ENCODE results near the gene IFITM1. TPM values are rescaled to one million over a fixed set of nuclear protein-coding genes. Genes with fewer than 3 reads are reported as not detected.
"Not testable (repeated sequence)": the region's sequence is repeated elsewhere in the genome, so short reads cannot be mapped to it uniquely, and the experiment has no call there.

The IFITM1 gene
- total and polyA plus RNA-seq, 2 of the 4 experiments (the other 2 are of a cell fraction), result 24.2 to 68.9 TPM

DNA sequence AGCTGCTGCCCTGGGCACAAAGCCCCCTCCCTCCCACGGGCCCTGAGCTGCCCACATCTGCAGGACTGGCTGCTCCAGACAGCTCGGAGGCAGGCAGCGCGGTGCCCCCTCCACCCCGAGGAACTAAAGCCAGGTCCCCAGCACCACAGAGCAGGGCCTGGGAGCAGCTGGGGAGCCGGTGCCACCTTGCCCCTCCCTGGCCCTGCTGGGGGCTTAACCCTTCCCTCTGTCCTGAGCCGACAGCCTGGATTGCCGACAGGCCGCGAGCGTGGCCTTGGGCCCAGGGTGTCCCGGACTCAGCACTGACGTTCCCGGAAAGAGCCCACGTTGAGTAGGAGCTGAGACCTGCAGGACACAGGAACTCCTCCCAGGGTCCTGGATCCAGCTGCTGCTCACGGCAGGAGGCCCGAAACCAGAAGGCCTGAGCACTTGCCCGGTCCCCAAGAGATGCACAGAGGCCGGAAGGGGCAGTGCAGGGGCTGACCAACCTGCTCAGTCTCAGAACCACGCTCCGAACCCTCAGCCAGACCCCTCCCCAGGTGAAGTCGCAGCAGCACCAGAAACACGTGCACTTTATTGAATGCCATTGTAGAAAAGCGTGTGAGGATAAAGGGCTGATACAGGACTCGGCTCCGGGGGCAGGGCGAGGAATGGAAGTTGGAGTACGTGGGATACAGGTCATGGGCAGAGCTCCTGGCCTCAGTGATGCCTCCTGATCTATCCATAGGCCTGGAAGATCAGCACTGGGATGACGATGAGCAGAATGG lies 5.5 kb downstream of the IFITM1 start:
- POLR2A ChIA-PET (ENCODE audit: unreplicated experiment); BruUV-seq (replicated peaks); H3K9me3 ChIP-seq (ENCODE audit: control insufficient read depth, insufficient read depth, low read length); DNase-seq; H2AFZ ChIP-seq (replicated peaks; ENCODE audit: low read length, poor library complexity); H2BK15ac ChIP-seq (ENCODE audit: low read depth, low read length); dilution Hi-C loops (cut with HindIII; ENCODE audit: low sequenced_read_pairs, unreplicated experiment); intact Hi-C loops (cut with micrococcal nuclease); in situ Hi-C loops (cut with MboI; ENCODE audit: low sequenced_read_pairs); H3K9me1 ChIP-seq (ENCODE audit: insufficient read depth, low read length); H3K27me3 ChIP-seq (ENCODE audit: control insufficient read depth, insufficient read depth, low read length); H3K36me3 ChIP-seq (ENCODE audit: control insufficient read depth, insufficient read depth, low read length); H4K20me1 ChIP-seq (ENCODE audit: insufficient read depth, low read length); CTCF ChIA-PET: not testable (repeated sequence)
- Histone ChIP-seq H3K23ac (ENCODE audit: low read depth, low read length) (peak overlapping the region; percentile 99), H4K5ac (ENCODE audit: low read depth, low read length) (peak overlapping the region; percentile 81), H2BK20ac (ENCODE audit: low read depth, low read length) (peak overlapping the region; percentile 74; the same call in 1 of the 2 replicates), H2AK5ac (ENCODE audit: low read depth, low read length) (peak overlapping the region; percentile 88), H3K4me2 (ENCODE audit: low read depth, low read length) (peak overlapping the region; percentile 99), H2BK120ac (ENCODE audit: low read depth, low read length) (peak overlapping the region; percentile 56; the same call in 1 of the 2 replicates), H4K91ac (ENCODE audit: insufficient read depth, low read depth, low read length) (peak overlapping the region; percentile 74), H2AK9ac (replicated peaks; ENCODE audit: low read depth, low read length, poor library complexity) (peak overlapping the region; percentile 53), H3K4me3 (ENCODE audit: insufficient read depth, low read depth, low read length) (peak overlapping the region; percentile 64), H4K8ac (ENCODE audit: low read depth in 2 of 2, low read length in 2 of 2) (peak overlapping the region; percentile 53 to 67; a peak in 3 of 4 replicates), H3K79me1 (ENCODE audit: low read depth in 1 of 2, low read length in 2 of 2) (peaks cover 5 to 18% of the 10 kb centered on the region in 2 experiments; a peak in 2 of 4 replicates), H3K18ac (ENCODE audit: low read depth, low read length) (peak overlapping the region; percentile 92), H3K56ac (ENCODE audit: extremely low read depth, insufficient read depth, low read length) (peak overlapping the region; percentile 71), H3K27ac (ENCODE audit: insufficient read depth, low read length) (peak overlapping the region; percentile 97), H3K4ac (ENCODE audit: low read depth, low read length) (peak overlapping the region; percentile 89), H3K9ac (ENCODE audit: low read depth, low read length) (peak overlapping the region; percentile 83), H2BK5ac (ENCODE audit: low read depth, low read length, poor library complexity, severe bottlenecking) (peak overlapping the region; percentile 93), H3K4me1 (ENCODE audit: control insufficient read depth, insufficient read depth, low read length) (peaks cover 11% of the 10 kb centered on the region), H3K14ac (replicated peaks; ENCODE audit: low read depth, low read length) (peak overlapping the region; percentile 99)
- peak; percentile 16 for ATAC-seq (ENCODE audit: low read depth)
- 0% methylated on average over 1 of the region's 29 CpGs; no CpG with 5 or more reads in 1 of the 2 experiments for WGBS, 2 experiments (ENCODE audit: extremely low coverage in 2 of 2, insufficient read length in 1 of 2)

- POLR2A ChIA-PET (ENCODE audit: unreplicated experiment); CTCF ChIA-PET; H2BK120ac ChIP-seq (ENCODE audit: low read depth, low read length); H2BK20ac ChIP-seq (ENCODE audit: low read depth, low read length); H2AK9ac ChIP-seq (replicated peaks; ENCODE audit: low read depth, low read length, poor library complexity); H3K9me3 ChIP-seq (ENCODE audit: control insufficient read depth, insufficient read depth, low read length); H2BK15ac ChIP-seq (ENCODE audit: low read depth, low read length); dilution Hi-C loops (cut with HindIII; ENCODE audit: low sequenced_read_pairs, unreplicated experiment); H3K36me3 ChIP-seq (ENCODE audit: control insufficient read depth, insufficient read depth, low read length); intact Hi-C loops (cut with micrococcal nuclease); H3K27me3 ChIP-seq (ENCODE audit: control insufficient read depth, insufficient read depth, low read length); H2AFZ ChIP-seq (replicated peaks; ENCODE audit: low read length, poor library complexity); H4K20me1 ChIP-seq (ENCODE audit: insufficient read depth, low read length); H3K9me1 ChIP-seq (ENCODE audit: insufficient read depth, low read length); in situ Hi-C loops (cut with MboI; ENCODE audit: low sequenced_read_pairs); BruUV-seq (replicated peaks); DNase-seq: not testable (repeated sequence)
- Histone ChIP-seq H4K5ac (ENCODE audit: low read depth, low read length) (peak overlapping the region; percentile 81), H4K91ac (ENCODE audit: insufficient read depth, low read depth, low read length) (peak overlapping the region; percentile 92), H3K27ac (ENCODE audit: insufficient read depth, low read length) (peak overlapping the region; percentile 97), H2BK5ac (ENCODE audit: low read depth, low read length, poor library complexity, severe bottlenecking) (peak overlapping the region; percentile 93), H3K56ac (ENCODE audit: extremely low read depth, insufficient read depth, low read length) (peak overlapping the region; percentile 71), H3K4me2 (ENCODE audit: low read depth, low read length) (peak overlapping the region; percentile 99), H3K4me1 (ENCODE audit: control insufficient read depth, insufficient read depth, low read length) (peaks cover 15% of the 10 kb centered on the region), H4K8ac (ENCODE audit: low read depth in 2 of 2, low read length in 2 of 2) (peak overlapping the region; percentile 53 to 67; a peak in 3 of 4 replicates), H3K18ac (ENCODE audit: low read depth, low read length) (peak overlapping the region; percentile 92), H3K23ac (ENCODE audit: low read depth, low read length) (peak overlapping the region; percentile 99; the same call in 1 of the 2 replicates), H3K14ac (replicated peaks; ENCODE audit: low read depth, low read length) (peak overlapping the region; percentile 99), H3K9ac (ENCODE audit: low read depth, low read length) (peak overlapping the region; percentile 83), H3K79me1 (ENCODE audit: low read depth in 1 of 2, low read length in 2 of 2) (peaks cover 5 to 14% of the 10 kb centered on the region in 2 experiments; a peak in 2 of 4 replicates), H3K4ac (ENCODE audit: low read depth, low read length) (peak overlapping the region; percentile 89), H3K4me3 (ENCODE audit: insufficient read depth, low read depth, low read length) (peak overlapping the region; percentile 64), H2AK5ac (ENCODE audit: low read depth, low read length) (peak overlapping the region; percentile 88)
- ATAC-seq (ENCODE audit: low read depth), result peak; percentile 4
- no CpG with 5 or more reads among the region's 10 CpGs for WGBS, 2 experiments (ENCODE audit: extremely low coverage in 2 of 2, insufficient read length in 1 of 2)
Measured at GRCh38 chr11:319888-320273, 6.0 kb downstream of the IFITM1 start.

Measured in IMR-90 (cell line).